Measurements from ENCODE around the gene TBC1D3B.
"Not testable (repeated sequence)": the region's sequence is repeated elsewhere in the genome, so short reads cannot be mapped to it uniquely, and the experiment has no call there.

The TBC1D3B gene

DNA sequence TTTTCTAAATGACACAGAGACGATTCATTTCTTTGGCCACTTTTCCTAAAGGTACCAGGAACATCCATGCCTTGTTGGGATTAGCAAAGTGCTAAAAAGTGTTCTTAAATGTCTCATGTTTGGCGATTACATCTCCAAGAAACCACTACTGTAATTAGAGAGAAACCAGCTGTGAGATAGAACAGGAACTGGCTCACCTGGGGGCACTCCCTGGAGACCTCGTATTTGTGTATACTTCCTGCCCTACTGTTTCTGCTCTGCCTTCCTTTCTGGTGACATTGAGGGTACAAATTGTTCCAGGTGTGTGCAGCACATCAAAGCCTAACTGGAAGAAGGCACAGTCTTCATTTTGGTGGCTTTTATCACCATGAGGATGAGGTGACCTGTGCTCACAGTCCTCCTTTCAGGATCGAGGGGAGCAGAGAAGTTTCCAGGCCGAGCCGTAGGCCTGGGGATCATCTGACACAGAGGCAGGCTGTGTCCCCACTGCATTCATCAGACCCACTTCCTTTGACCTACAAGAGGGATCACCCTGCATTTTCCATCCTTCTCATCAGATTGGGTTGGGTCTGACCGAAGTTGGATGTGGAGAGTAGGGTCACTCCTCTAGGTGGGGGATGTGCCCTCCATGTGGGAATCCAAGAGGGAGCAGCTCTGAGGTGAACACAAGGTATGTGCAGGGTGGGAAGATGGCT is 49.1 kb downstream of the TBC1D3B start:
- no peak for DNase-seq

DNA sequence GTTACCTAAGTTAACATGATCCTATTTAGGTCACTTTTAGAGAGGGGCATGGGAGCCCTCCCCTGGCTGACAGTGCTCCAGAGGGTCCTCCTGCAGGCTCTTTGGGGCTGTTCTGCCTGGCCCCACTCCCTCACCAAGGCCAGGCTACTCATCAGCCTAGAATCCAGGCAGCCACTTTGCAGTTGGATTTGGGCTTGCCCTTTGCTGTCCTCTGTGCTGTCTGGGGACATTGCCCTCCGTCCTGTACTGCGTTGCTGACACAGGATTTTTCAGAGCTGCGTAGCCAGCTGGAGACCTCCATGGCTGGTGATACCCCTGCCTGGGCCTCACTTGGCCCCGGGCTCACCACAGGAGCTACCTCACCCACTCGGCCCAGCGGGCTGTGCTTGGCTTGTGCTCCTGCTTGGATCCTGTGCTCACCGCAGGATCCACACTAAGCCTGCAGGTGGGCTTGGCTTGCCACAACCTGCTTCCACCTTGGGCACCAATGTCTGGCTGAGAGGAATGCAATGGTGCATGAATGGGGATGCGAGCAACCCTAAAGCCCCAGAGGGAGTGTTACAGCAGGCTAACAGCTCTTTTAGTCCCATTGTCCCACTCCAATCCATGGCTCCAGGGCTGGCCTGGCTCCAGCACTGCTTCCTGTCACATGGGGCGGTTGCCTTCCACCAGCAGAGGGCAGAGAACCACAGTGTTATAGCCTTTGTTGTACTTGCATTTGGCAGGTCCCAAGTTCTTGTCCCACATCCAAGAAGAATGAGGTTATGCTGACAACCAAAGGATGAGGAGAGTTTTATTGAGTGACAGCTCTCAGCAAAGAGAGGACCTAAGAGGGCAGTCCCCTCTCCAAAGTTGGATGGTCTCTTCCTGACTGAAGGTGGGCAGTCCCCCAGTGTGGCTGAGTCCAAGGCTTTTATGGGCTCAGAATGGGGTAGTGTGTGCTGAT is 51.3 kb downstream of the TBC1D3B start:
- no peak for DNase-seq

DNA sequence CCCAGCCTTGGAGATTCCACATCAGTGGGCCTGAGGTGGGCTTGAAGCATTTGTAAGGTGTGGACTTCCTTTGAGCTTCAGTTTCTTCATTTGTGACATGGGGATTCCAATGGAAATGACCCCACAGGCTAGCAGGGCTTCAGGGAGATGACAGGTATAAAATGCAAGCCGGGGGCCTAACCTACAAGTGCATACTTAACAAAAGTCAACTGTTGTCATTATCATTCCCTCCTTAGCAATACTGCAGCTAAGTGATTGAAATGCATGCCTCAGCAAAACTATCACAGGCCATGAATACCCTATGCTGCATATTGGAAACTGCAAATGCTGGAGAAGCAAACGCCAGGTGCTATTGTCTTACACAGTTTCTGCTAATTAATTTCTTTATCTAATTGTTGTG is 53.0 kb downstream of the TBC1D3B start:
- no peak for DNase-seq

DNA sequence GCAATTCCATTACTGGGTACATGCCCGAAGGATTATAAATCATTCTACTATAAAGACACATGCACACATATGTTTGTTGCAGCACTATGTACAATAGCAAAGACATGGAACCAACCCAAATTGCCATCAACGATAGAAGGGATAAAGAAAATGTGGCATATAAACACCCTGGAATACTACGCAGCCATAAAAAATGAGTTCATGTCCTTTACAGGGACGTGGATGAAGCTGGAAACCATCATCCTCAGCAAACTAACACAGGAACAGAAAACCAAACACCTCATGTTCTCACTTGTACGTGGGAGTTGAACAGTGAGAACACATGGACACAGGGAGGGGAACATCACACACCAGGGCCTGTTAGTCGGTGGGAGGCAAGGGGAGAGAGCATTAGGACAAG is 55.3 kb downstream of the TBC1D3B start:
- DNase-seq: not testable (repeated sequence)

DNA sequence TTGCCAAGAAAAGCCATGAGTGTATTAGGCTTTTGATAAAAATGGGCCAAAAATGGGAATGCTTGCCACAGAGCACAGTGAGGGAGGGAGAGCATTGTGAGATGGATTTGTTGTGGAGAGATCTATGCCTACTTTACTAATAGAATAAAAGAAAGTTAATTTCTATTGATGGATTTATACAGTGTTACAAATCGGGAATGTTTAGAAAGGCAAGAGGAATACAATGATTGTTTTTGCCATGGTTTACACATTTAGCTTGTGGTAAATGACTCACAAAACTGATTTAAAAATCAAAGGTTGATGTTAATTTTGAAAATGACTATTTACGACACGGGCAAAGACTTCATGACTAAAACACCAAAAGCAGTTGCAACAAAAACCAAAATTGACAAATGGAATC is 56.2 kb downstream of the TBC1D3B start:
- no peak for DNase-seq

DNA sequence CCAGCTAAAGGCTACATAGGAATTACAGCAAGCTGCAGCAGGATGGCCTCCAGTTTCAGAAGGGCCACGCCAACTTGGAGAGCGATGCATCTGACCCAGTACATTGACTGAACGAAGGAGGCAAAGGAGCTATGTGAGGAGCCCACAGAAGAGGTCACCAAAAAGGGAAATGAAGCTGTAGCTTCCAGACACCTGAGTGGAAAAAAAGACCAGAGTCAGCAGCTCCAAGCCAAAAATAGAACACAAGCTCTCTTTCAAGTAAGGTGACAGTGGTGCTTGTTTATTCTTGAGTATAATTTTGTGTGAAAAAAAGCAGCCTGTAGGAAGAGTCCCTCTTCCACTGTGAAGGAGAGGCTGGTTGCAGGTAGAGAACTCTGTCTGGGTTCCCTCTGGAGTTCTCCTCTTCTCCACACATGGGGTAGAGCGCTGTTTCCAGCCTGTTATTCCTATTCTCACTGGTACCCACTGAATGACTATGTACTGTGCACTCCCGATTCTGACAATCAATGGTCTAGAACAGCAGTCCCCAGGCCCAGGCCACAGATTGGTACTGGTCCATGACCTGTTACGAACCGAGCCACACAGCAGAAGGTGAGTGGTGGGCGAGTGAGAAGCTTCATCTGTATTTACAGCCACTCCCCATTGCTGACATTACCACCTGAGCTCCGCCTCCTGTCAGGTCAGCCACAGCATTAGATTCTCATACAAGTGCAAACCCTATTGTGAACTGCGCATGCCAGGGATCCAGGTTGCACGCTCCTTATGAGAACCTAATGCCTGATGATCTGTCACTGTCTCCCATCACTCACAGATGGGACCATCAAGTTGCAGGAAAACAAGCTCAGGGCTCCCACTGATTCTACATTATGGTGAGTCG is 57.7 kb downstream of the TBC1D3B start:
- no peak for DNase-seq

DNA sequence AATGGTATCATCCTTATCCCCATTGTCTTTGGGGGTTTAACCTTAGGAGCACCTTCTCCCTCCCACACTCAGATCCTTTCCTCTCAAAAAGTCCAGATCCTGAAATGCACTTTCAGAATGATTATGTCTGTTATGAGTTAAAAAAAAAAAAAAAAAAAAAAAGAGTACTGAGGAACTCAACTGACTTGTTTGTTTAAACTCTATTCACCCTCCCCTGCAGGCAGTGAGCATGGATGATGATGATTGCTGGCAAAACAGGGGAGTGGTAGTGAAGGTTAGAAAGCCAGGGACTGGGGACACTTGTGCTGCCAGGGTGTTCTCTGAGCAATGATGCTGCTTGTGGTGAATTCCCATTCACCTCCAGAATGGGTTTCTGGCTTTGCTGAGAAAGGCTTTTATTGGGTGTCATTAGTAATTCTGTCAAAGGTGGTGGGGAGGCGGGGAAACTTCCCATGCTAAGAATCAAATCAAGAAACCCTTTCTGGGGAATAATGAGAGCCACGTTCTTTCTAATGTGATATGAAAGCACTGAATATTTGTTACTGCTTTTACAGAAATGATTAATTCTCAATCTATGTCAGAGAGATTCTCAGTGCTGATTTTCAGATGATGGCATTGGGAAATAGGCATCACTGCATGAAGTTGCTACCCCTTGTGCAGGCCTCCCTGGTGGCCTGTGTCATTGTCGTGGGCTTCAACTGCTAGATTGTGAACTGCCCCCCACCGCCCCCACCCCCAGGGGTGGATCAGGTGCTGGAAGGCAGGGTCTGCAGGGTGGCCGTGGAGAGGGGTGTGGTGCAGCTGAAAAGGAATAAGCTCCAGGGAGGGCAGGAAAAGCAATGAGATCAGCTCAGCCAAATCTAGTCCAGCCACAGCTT is 58.7 kb downstream of the TBC1D3B start:
- DNase-seq: no peak
